Measurements from ENCODE around the gene BTBD9.

GRCh38 chr6:38168126-38168525 lies 471.6 kb downstream of the BTBD9 start:
- no peak for TF ChIP-seq CTCF (IDR thresholded peaks at IDR 0.05 in 8 of 11, conservative IDR thresholded peaks at IDR 0.05 in 3 of 11)
- TF ChIP-seq POLR2AphosphoS5 (IDR thresholded peaks at IDR 0.05), result no peak
